ENCODE results near the gene TAF4.

- no peak for TF ChIP-seq CTCF (IDR thresholded peaks at IDR 0.05)
- no peak for TF ChIP-seq POLR2A (IDR thresholded peaks at IDR 0.05)
- no peak for TF ChIP-seq POLR2AphosphoS5 (IDR thresholded peaks at IDR 0.05; ENCODE audit: insufficient read depth in 1 of 2, low read depth in 1 of 2)
Observed at GRCh38 chr20:62079166-62079565, 13.5 kb upstream of the TAF4 start.

Data from vagina (tissue), 2 donors.